ENCODE measurements around the gene MPHOSPH8.
"Not testable (repeated sequence)": the region's sequence is repeated elsewhere in the genome, so short reads cannot be mapped to it uniquely, and the experiment has no call there.

The MPHOSPH8 gene

GRCh38 chr13:19624265-19624664 lies 9.2 kb upstream of the MPHOSPH8 start:
- DNase-seq (ENCODE audit: low read depth), result no peak
- H3K4me3 ChIP-seq (ENCODE audit: low read depth, low read length), result no peak overlapping the region
- no peak for TF ChIP-seq CTCF (conservative IDR thresholded peaks at IDR 0.05; ENCODE audit: low read depth, low read length)

- TF ChIP-seq CTCF (conservative IDR thresholded peaks at IDR 0.05; ENCODE audit: low read depth, low read length), result no peak
- no peak for DNase-seq (ENCODE audit: low read depth)
- H3K4me3 ChIP-seq (ENCODE audit: low read depth, low read length), result peak overlapping the region; percentile 91
Observed at GRCh38 chr13:19632915-19633478, 462 bp upstream of the MPHOSPH8 start.

- DNase-seq (ENCODE audit: low read depth), result peak; percentile 67
- TF ChIP-seq CTCF (conservative IDR thresholded peaks at IDR 0.05; ENCODE audit: low read depth, low read length), result no peak
- H3K4me3 ChIP-seq (ENCODE audit: low read depth, low read length), result peak overlapping the region; percentile 91
Observed at GRCh38 chr13:19634256-19634740, 839 bp downstream of the MPHOSPH8 start.

- not testable (repeated sequence) for H3K4me3 ChIP-seq (ENCODE audit: low read depth, low read length); DNase-seq (ENCODE audit: low read depth)
Observed at GRCh38 chr13:19635926-19636325, 2.5 kb downstream of the MPHOSPH8 start.

- no peak for DNase-seq (ENCODE audit: low read depth)
- no peak for TF ChIP-seq CTCF (conservative IDR thresholded peaks at IDR 0.05; ENCODE audit: low read depth, low read length)
- no peak overlapping the region for H3K4me3 ChIP-seq (ENCODE audit: low read depth, low read length)
Observed at GRCh38 chr13:19643652-19644051, 10.2 kb downstream of the MPHOSPH8 start.

- no peak for TF ChIP-seq CTCF (conservative IDR thresholded peaks at IDR 0.05; ENCODE audit: low read depth, low read length)
- no peak overlapping the region for H3K4me3 ChIP-seq (ENCODE audit: low read depth, low read length)
- no peak for DNase-seq (ENCODE audit: low read depth)
Observed at GRCh38 chr13:19645000-19645399, 11.5 kb downstream of the MPHOSPH8 start.

GRCh38 chr13:19646063-19646462 lies 12.6 kb downstream of the MPHOSPH8 start:
- no peak for DNase-seq (ENCODE audit: low read depth)
- TF ChIP-seq CTCF (conservative IDR thresholded peaks at IDR 0.05; ENCODE audit: low read depth, low read length), result no peak
- H3K4me3 ChIP-seq (ENCODE audit: low read depth, low read length), result no peak overlapping the region

All from choroid plexus epithelial cell (primary cell).